Measurements from ENCODE around the gene ACOT7.

Gene ACOT7

DNA sequence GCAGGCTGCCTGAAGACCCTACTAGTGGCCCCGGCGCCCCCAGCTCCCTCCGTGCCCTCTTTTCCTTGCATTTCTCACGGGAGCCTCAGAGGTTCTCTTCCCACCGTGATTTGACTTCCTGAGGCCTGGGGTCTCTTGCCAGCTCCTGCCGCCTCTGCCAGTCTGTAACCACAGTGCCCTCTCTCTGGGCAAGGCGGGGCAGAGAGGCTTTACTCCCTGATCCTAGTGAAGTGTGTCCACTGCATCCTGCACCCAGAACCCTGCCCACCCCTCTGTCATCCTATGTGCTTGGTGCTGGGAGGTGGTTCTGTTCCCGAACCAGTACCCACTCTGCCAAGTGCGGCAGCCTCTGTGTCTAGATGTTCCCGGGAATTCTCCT lies 33.4 kb upstream of the ACOT7 start:
- in situ Hi-C loops (cut with HindIII; ENCODE audit: low sequenced_read_pairs): no loop called here
- no peak for TF ChIP-seq CTCF (IDR thresholded peaks at IDR 0.05; ENCODE audit: low read depth, low read length)
- no peak overlapping the region for H3K4me3 ChIP-seq (ENCODE audit: low read depth, low read length)
- DNase-seq (ENCODE audit: low read depth, low spot score): no peak

DNA sequence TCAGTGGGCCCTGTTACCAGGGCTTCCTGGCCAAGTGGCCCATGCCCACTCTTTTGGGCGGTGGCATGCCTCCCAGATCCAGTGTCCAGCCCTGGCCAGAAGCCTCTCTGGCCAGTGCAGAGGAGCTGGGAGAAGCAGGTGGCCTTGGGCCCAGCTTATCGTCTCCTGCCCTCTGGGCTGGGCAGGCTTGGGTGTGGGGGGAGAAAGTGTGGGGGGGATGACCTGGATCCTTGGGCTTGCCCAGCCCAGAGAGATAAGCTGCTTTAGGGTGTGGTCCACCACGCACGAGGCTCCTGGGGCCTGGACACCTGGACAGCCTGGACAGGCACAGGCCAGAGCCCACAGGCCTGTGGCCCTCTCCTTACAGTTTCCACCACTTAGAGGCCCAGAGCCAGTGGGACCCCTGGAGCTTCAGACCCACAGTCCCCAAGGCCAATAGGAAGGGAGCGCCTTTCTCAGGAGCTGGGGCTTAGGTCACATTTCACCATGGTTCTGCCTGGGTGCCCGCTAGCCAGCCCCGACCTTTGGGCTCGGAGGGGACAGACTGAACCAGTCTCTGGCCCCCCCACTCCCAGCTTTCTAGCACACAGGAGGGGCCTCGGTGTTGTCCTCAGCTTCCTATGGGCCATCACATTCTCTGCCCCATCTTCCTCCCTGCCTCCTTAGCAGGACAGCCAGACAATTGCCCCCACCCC lies 32.9 kb upstream of the ACOT7 start:
- TF ChIP-seq CTCF (IDR thresholded peaks at IDR 0.05; ENCODE audit: low read depth, low read length): no peak
- in situ Hi-C loops (cut with HindIII; ENCODE audit: low sequenced_read_pairs): no loop called here
- no peak for DNase-seq (ENCODE audit: low read depth, low spot score)
- no peak overlapping the region for H3K4me3 ChIP-seq (ENCODE audit: low read depth, low read length)

DNA sequence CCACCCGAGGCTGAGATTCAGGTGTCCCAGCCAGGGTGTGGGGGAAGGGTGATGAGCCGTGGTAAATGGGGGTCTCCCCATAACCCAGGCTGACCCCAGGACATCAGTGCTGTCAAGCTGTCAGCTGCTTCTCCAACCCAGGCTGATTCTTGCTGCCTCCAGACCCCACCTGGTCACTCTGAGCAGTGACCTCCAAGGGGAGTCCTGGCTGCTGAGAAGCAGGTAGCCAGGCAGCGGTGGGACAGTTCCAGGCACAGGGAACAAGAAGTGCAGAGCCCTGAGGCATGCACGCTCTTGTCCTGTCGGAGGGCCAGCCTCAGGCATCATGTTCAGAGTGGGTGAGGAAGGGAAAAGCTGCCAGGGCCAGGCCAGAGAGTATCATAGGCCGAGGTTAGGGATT lies 32.1 kb upstream of the ACOT7 start:
- no peak overlapping the region for H3K4me3 ChIP-seq (ENCODE audit: low read depth, low read length)
- in situ Hi-C loops (cut with HindIII; ENCODE audit: low sequenced_read_pairs): no loop called here
- no peak for TF ChIP-seq CTCF (IDR thresholded peaks at IDR 0.05; ENCODE audit: low read depth, low read length)
- DNase-seq (ENCODE audit: low read depth, low spot score): no peak

GRCh38 chr1:6424619-6425593 lies 31.3 kb upstream of the ACOT7 start, which contains the start of gene ESPN:
TSS of gene ESPN (plus strand) at chr1:6424776. CDS start at chr1:6424956, 180 bp downstream.
- in situ Hi-C loops (cut with HindIII; ENCODE audit: low sequenced_read_pairs): no loop called here
- DNase-seq (ENCODE audit: low read depth, low spot score): no peak
- no peak for TF ChIP-seq CTCF (IDR thresholded peaks at IDR 0.05; ENCODE audit: low read depth, low read length)
- H3K4me3 ChIP-seq (ENCODE audit: low read depth, low read length): no peak within 1 kb of the TSS

GRCh38 chr1:6424000-6424565 lies 30.5 kb upstream of the ACOT7 start:
- H3K4me3 ChIP-seq (ENCODE audit: low read depth, low read length): no peak overlapping the region
- DNase-seq (ENCODE audit: low read depth, low spot score): no peak
- in situ Hi-C loops (cut with HindIII; ENCODE audit: low sequenced_read_pairs): no loop called here
- no peak for TF ChIP-seq CTCF (IDR thresholded peaks at IDR 0.05; ENCODE audit: low read depth, low read length)

- H3K4me3 ChIP-seq (ENCODE audit: low read depth, low read length): no peak overlapping the region
- in situ Hi-C loops (cut with HindIII; ENCODE audit: low sequenced_read_pairs): no loop called here
- DNase-seq (ENCODE audit: low read depth, low spot score): peak; percentile 64
- peak; percentile 80 for TF ChIP-seq CTCF (IDR thresholded peaks at IDR 0.05; ENCODE audit: low read depth, low read length)
These were observed 29.9 kb upstream of the ACOT7 start for GRCh38 chr1:6423321-6423999.

Measured in astrocyte of the spinal cord (primary cell).